ENCODE measurements around the gene TTC14.
"Not testable (repeated sequence)": the region's sequence is repeated elsewhere in the genome, so short reads cannot be mapped to it uniquely, and the experiment has no call there.

The TTC14 gene

DNA sequence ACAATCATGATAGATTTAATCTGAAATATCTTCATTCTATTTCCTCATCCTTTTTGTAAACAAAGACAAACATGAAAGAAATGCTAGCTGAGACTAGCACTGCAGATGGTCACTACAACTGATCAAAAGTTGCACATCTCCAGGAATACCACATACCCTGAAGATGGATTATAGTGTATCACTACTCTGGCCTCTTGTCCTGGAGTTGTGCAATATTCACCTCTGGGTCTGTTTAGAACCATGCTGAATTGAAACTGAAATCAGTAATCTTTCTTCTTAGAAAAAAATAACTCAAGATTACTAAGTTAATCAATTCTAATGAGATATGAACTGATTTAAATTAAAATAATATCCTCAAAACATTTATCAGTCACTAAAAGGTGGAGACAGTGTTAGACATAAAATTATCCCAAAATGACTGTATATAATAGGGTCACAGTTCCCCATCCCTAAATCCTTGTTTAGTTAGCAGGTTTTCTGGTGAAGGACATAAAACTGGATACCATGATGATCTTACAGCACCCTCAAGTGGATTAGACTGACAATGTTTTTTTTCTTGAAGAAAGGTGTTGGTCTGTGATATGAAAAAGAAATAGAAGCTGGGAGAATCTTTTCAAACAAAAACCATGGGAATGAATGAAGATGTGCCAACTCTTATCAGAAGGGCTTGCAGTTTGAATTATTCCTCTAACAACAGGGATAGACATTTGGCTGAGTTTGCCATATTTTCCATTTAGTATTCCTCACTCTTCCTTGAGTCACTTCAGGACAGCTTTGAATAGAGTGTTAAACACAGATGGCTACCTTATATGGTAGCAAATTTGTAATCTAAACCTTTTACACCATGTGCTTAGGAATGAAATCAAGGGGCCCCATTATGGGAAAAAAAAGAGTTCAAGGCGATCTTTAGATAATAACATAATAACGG is 7.1 kb upstream of the TTC14 start:
- TF ChIP-seq POLR2AphosphoS5 (IDR thresholded peaks at IDR 0.05; ENCODE audit: low read depth, low read length): no peak
- TF ChIP-seq POLR2A (IDR thresholded peaks at IDR 0.05; ENCODE audit: low read depth, low read length): no peak
- TF ChIP-seq PAX5 (IDR thresholded peaks at IDR 0.05; ENCODE audit: insufficient read depth, low read length, severe bottlenecking): no peak
- no peak for TF ChIP-seq SPI1 (IDR thresholded peaks at IDR 0.05; ENCODE audit: low read depth, low read length)
- DNase-seq (ENCODE audit: insufficient read length, low spot score): no peak
- FAIRE-seq: no peak

DNA sequence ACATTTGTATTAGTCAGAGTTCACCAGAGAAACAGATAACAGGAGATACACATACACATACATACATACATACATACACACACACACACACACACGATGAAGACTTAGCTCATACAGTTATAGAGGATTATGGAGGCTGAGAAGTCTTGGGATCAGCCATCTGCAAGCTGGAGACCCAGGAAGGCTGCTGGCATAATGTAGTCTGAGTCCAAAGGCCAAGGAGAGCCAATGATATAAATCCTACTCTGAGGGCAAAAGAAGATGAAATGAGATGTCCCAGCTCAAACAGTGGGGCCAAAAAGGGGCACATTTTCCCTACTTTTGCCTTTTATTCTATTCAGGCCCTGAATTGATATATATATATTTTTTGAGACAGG is 6.4 kb upstream of the TTC14 start:
- TF ChIP-seq TAF1 (IDR thresholded peaks at IDR 0.05; ENCODE audit: low read depth, low read length) (no peak), POU2F2 (IDR thresholded peaks at IDR 0.05; ENCODE audit: low read depth, low read length) (no peak), SPI1 (IDR thresholded peaks at IDR 0.05; ENCODE audit: low read depth, low read length) (no peak)
- FAIRE-seq (no peak), DNase-seq (ENCODE audit: insufficient read length, low spot score) (no peak)

DNA sequence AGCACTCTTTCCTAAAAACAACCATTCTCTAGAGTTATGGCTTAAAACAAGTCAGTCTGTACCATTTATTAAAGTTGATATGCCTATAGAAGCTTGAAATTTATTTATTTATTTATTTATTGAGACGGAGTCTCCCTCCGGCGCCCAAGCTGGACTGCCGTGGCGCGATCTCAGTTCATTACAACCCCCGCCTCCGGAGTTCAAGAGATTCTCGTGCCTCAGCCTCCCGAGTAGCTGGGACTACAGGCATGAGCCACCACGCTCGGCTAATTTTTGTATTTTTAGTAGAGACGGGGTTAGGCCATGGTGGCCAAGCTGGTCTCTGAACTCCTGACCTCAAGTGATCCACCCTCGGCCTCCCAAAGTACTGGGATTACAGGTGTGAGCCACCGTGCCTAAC is 1.5 kb upstream of the TTC14 start:
- FAIRE-seq (no peak), DNase-seq (ENCODE audit: insufficient read length, low spot score) (no peak)
- TF ChIP-seq TAF1 (IDR thresholded peaks at IDR 0.05; ENCODE audit: low read depth, low read length) (no peak), POU2F2 (IDR thresholded peaks at IDR 0.05; ENCODE audit: low read depth, low read length) (no peak), POLR2A (IDR thresholded peaks at IDR 0.05; ENCODE audit: low read depth, low read length) (no peak), POLR2AphosphoS5 (IDR thresholded peaks at IDR 0.05; ENCODE audit: low read depth, low read length) (no peak), SPI1 (IDR thresholded peaks at IDR 0.05; ENCODE audit: low read depth, low read length) (no peak), PAX5 (IDR thresholded peaks at IDR 0.05; ENCODE audit: insufficient read depth, low read length, severe bottlenecking) (no peak)

DNA sequence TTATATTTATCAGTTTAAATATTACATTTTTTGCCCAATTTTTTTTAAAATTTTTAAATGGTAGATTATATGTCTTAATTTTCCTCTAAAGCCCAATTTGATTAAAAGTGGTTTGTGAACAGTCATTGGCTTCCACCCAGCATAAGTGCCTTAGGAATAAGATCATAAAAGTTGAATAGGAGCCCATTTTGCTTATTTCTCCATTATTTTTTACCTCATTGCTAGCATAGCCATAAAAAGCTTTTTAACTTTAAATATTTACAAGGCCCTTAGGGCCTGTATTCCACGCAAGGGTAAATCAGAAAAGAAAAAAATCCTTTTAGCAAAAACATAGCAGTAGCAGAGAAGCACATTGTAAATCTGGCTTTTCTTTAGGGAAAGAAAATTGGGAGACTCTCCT is 9.0 kb downstream of the TTC14 start:
- TF ChIP-seq SPI1 (IDR thresholded peaks at IDR 0.05; ENCODE audit: low read depth, low read length) (no peak), POLR2AphosphoS5 (IDR thresholded peaks at IDR 0.05; ENCODE audit: low read depth, low read length) (no peak), PAX5 (IDR thresholded peaks at IDR 0.05; ENCODE audit: insufficient read depth, low read length, severe bottlenecking) (no peak), POU2F2 (IDR thresholded peaks at IDR 0.05; ENCODE audit: low read depth, low read length) (no peak), POLR2A (IDR thresholded peaks at IDR 0.05; ENCODE audit: low read depth, low read length) (no peak), TAF1 (IDR thresholded peaks at IDR 0.05; ENCODE audit: low read depth, low read length) (no peak)
- DNase-seq (ENCODE audit: insufficient read length, low spot score) (no peak), FAIRE-seq (no peak)

DNA sequence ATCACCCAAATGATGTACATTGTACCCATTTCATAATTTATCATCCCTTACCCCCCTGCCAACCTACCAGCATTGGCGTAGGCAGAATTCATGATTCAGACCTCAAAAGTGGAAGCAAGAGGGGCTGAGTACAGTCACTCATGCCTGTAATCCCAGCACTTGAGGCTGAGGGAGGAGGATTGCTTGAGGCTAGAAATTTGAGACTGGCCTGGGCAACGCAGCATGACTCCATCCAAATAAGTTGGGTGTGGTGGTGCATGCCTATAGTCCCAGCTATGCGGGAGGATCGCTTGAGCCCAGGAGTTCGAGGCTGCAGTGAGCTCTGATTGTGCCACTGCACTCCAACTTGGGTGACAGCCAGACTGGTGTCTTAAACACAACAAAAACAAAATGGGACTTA is 10.4 kb downstream of the TTC14 start:
- FAIRE-seq (no peak), DNase-seq (ENCODE audit: insufficient read length, low spot score) (no peak)
- TF ChIP-seq POLR2A (IDR thresholded peaks at IDR 0.05; ENCODE audit: low read depth, low read length) (no peak), POLR2AphosphoS5 (IDR thresholded peaks at IDR 0.05; ENCODE audit: low read depth, low read length) (peak; percentile 49; the same call in 1 of the 2 replicates)

DNA sequence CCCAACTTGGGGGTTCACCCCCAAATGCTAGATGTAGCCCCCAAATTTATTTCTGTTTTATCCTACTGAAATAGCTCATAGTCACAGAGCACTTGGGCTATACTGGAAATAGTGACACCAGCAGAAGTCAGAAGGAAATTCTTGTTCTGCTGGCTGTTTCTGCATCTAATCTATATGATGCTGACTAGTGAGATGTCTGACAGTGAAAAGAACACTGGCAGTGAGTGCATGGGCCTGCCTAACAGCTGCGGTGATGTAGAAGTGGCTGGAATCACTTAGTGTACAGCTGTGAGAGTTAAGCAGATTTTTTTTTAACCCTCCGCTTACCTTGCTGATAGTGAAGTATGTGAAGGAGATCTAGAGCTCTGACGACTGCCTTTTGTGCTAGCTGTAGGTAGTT is 14.0 kb downstream of the TTC14 start:
- FAIRE-seq: no peak
- TF ChIP-seq PAX5 (IDR thresholded peaks at IDR 0.05; ENCODE audit: insufficient read depth, low read length, severe bottlenecking): no peak
- no peak for TF ChIP-seq SPI1 (IDR thresholded peaks at IDR 0.05; ENCODE audit: low read depth, low read length)
- 0 out of 2 replicates have a peak, but pooled peaks have one; percentile 58 for TF ChIP-seq POLR2A (IDR thresholded peaks at IDR 0.05; ENCODE audit: low read depth, low read length)
- TF ChIP-seq TAF1 (IDR thresholded peaks at IDR 0.05; ENCODE audit: low read depth, low read length): no peak
- TF ChIP-seq POLR2AphosphoS5 (IDR thresholded peaks at IDR 0.05; ENCODE audit: low read depth, low read length): peak; percentile 31; the same call in 1 of the 2 replicates
- no peak for TF ChIP-seq POU2F2 (IDR thresholded peaks at IDR 0.05; ENCODE audit: low read depth, low read length)

DNA sequence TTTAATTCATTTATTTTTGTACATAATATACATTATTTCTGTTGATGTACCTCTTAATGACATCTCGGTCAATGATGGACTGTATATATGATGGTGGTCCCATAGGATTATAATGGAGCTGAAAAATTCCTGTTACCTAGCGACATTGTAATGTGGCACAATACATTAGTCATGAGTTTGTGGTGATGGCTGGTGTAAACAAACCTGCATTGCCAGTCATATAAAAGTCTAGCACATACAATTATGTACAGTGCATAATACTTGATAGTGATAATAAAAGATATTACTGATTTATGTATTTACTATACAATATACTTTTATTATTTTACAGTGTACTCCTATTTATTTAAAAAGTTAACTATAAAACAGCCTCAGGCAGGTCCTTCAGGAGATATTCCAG is 15.1 kb downstream of the TTC14 start:
- no peak for DNase-seq (ENCODE audit: insufficient read length, low spot score)
- no peak for FAIRE-seq
- no peak for TF ChIP-seq SPI1 (IDR thresholded peaks at IDR 0.05; ENCODE audit: low read depth, low read length)
- TF ChIP-seq POLR2A (IDR thresholded peaks at IDR 0.05; ENCODE audit: low read depth, low read length): no peak
- TF ChIP-seq PAX5 (IDR thresholded peaks at IDR 0.05; ENCODE audit: insufficient read depth, low read length, severe bottlenecking): no peak
- no peak for TF ChIP-seq POU2F2 (IDR thresholded peaks at IDR 0.05; ENCODE audit: low read depth, low read length)
- no peak for TF ChIP-seq TAF1 (IDR thresholded peaks at IDR 0.05; ENCODE audit: low read depth, low read length)
- no peak for TF ChIP-seq POLR2AphosphoS5 (IDR thresholded peaks at IDR 0.05; ENCODE audit: low read depth, low read length)

More for the DNA sequence above, 14.0 kb downstream of the TTC14 start:
- DNase-seq (ENCODE audit: insufficient read length, low spot score): no peak

DNA sequence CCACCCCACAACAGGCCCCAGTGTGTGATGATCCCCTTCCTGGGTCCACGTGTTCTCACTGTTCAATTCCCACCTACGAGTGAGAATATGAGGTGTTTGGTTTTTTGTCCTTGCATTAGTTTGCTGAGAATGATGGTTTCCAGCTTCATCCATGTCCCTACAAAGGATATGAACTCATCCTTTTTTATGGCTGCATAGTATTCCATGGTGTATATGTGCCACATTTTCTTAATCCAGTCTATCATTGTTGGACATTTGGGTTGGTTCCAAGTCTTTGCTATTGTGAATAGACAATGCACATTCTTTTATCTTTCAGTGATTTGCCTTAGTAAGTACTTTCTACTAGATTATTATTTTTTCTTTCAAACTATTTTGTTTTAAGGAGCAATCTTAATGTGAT is 16.6 kb downstream of the TTC14 start:
- FAIRE-seq; DNase-seq (ENCODE audit: insufficient read length, low spot score): not testable (repeated sequence)

DNA sequence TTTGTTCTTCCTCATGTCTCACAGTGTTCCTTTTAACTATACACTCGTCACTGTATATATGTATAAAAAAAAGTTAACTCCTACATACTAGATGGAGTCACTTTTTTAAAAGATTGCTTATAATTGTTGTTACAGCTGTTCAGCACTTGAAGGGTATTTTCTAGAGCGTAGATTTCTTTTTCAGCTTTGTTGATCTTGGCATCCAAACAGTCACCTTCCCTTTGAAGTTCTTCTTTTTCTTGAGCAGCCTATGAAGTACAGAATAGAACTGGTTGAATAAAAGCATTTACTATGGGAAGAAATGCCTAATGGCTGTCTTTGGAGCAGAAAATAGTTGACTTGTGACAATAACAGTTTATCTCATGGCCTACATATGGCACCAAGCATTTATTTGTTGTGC is 17.8 kb downstream of the TTC14 start:
- TF ChIP-seq PAX5 (IDR thresholded peaks at IDR 0.05; ENCODE audit: insufficient read depth, low read length, severe bottlenecking) (no peak), TAF1 (IDR thresholded peaks at IDR 0.05; ENCODE audit: low read depth, low read length) (no peak), POU2F2 (IDR thresholded peaks at IDR 0.05; ENCODE audit: low read depth, low read length) (no peak), POLR2AphosphoS5 (IDR thresholded peaks at IDR 0.05; ENCODE audit: low read depth, low read length) (no peak), SPI1 (IDR thresholded peaks at IDR 0.05; ENCODE audit: low read depth, low read length) (no peak), POLR2A (IDR thresholded peaks at IDR 0.05; ENCODE audit: low read depth, low read length) (no peak)
- no peak for FAIRE-seq

DNA sequence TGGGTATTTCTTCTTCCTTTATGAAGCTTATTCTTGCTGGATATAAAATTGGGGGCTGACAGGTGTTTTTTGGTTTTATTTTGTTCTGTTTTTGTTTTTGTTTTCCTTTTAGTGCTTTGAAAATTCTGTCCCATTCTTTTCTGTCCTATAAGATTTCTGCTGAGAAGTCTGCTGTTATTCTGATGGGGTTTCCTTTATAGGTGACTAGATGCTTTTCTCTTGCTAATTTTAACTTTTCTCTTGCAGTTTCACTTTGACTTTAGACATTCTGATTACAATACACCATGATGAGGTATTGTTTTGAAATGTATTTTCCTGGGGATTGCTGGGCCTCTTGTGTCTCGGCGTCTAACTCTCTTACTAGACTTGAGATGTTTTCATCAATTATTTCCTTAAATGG is 22.8 kb downstream of the TTC14 start:
- no peak for TF ChIP-seq POLR2A (IDR thresholded peaks at IDR 0.05; ENCODE audit: low read depth, low read length)
- TF ChIP-seq TAF1 (IDR thresholded peaks at IDR 0.05; ENCODE audit: low read depth, low read length): no peak
- no peak for TF ChIP-seq PAX5 (IDR thresholded peaks at IDR 0.05; ENCODE audit: insufficient read depth, low read length, severe bottlenecking)
- TF ChIP-seq SPI1 (IDR thresholded peaks at IDR 0.05; ENCODE audit: low read depth, low read length): no peak
- no peak for TF ChIP-seq POU2F2 (IDR thresholded peaks at IDR 0.05; ENCODE audit: low read depth, low read length)
- TF ChIP-seq POLR2AphosphoS5 (IDR thresholded peaks at IDR 0.05; ENCODE audit: low read depth, low read length): no peak
- FAIRE-seq (no peak), DNase-seq (ENCODE audit: insufficient read length, low spot score) (no peak)

More for the DNA sequence above, 17.8 kb downstream of the TTC14 start:
- no peak for DNase-seq (ENCODE audit: insufficient read length, low spot score)
